ENCODE data around the gene EFCC1.

Gene EFCC1

GRCh38 chr3:129015388-129016105, 14.4 kb downstream of the EFCC1 start:
- DNase-seq, result peak; percentile 56

GRCh38 chr3:129016356-129016719, 15.2 kb downstream of the EFCC1 start:
- peak; percentile 66 for DNase-seq

GRCh38 chr3:129016720-129017483, 15.8 kb downstream of the EFCC1 start:
- peak; percentile 33 for DNase-seq

GRCh38 chr3:129017484-129017899, 16.4 kb downstream of the EFCC1 start:
- DNase-seq, result no peak

- DNase-seq, result no peak
Measured at GRCh38 chr3:129018271-129018670, 17.2 kb downstream of the EFCC1 start.

- DNase-seq, result no peak
Measured at GRCh38 chr3:129018751-129019150, 17.6 kb downstream of the EFCC1 start.

- DNase-seq, result no peak
Measured at GRCh38 chr3:129019266-129019665, 18.2 kb downstream of the EFCC1 start.

- no peak for DNase-seq
Measured at GRCh38 chr3:129020691-129021090, 19.6 kb downstream of the EFCC1 start.

- no peak for DNase-seq
Measured at GRCh38 chr3:129021140-129021551, 20.0 kb downstream of the EFCC1 start.

GRCh38 chr3:129022114-129023007, 21.3 kb downstream of the EFCC1 start:
- DNase-seq, result no peak

GRCh38 chr3:129023008-129023358, 21.9 kb downstream of the EFCC1 start:
- no peak for DNase-seq

GRCh38 chr3:129023909-129024308, 22.8 kb downstream of the EFCC1 start:
- DNase-seq, result no peak

GRCh38 chr3:129025108-129025507, 24.0 kb downstream of the EFCC1 start:
- no peak for DNase-seq

- DNase-seq, result no peak
Measured at GRCh38 chr3:129025691-129026435, 24.8 kb downstream of the EFCC1 start.

- DNase-seq, result peak; percentile 94
Measured at GRCh38 chr3:129026728-129027543, 25.8 kb downstream of the EFCC1 start.

GRCh38 chr3:129027544-129027880, 26.4 kb downstream of the EFCC1 start:
- no peak for DNase-seq

- DNase-seq, result no peak
Measured at GRCh38 chr3:129028866-129029265, 27.8 kb downstream of the EFCC1 start.

GRCh38 chr3:129030611-129031010, 29.5 kb downstream of the EFCC1 start:
- no peak for DNase-seq

- no peak for DNase-seq
Measured at GRCh38 chr3:129031476-129032215, 30.5 kb downstream of the EFCC1 start.

- DNase-seq, result no peak
Measured at GRCh38 chr3:129032716-129033115, 31.6 kb downstream of the EFCC1 start.

- no peak for DNase-seq
Measured at GRCh38 chr3:129033151-129033550, 32.0 kb downstream of the EFCC1 start.
